ENCODE results near the gene OTOP3. TPM values are rescaled to one million over a fixed set of nuclear protein-coding genes. Genes with fewer than 3 reads are reported as not detected.

The OTOP3 gene
- total RNA-seq, 2 donors from 2014 or later = 0.66 to 2.3 TPM

DNA sequence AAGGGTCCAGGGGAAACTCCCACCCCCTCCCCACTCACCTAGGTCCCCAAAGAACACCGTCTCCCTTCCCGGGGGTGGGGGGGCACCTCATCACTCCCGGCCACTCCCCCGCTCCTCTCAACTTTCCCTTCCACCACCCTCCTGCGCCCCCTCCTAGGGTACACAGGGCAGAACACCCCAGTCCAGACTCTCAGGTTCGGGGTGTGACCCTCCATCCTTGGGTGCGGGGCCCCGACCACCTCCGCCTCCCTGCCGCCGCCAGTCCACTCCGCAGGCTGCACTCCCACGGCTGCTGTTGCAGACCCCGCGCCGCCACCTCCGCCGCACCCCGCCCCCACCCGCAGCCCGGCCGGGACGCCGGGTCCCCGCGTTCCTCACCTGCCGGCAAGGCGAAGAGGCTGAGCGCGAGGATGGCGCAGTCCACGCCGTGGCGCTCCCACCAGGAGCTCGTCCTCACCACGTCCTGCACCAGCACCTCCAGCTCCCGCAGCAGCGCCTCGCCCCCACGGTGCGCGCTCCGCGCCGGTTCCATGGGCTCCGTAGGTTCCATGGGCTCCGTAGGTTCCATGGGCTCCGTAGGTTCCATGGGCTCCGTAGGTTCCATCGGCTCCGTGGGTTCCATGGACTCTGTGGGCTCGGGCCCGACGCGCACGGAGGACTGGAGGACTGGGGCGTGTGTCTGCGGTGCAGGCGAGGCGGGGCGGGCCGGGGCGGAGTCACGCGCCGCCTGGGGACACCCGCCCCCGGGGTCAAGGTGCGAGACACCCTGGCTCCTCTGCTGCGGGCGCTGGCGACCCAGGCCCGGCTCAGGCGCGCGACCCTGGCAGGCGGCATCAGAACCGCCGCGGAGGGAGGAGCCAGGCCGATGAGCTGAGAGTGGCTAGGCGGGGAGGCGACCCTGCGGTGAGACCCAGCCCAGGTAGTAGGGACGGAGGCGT is 42.5 kb upstream of the OTOP3 start, which contains the start of gene FADS6:
Gene FADS6 (minus strand): TSS at position 660 of the 938 bp plus-strand sequence. CDS start 38 bp downstream, at position 622.
- Histone ChIP-seq H3K4me1 (peaks cover 18% of the 10 kb centered on the region), H3K4me3 (no peak within 1 kb of the TSS), H3K36me3 (replicated peaks in 1 of 2; ENCODE audit: insufficient read depth in 1 of 2, low read depth in 2 of 2) (no peaks in the 10 kb centered on the region), H3K27ac (no peak within 1 kb of the TSS), H3K27me3 (no peaks in the 10 kb centered on the region), H3K9me3 (no peaks in the 10 kb centered on the region)
- DNase-seq = peak in 1 of 4 donors; percentile 19
- TF ChIP-seq, protein P1, sequence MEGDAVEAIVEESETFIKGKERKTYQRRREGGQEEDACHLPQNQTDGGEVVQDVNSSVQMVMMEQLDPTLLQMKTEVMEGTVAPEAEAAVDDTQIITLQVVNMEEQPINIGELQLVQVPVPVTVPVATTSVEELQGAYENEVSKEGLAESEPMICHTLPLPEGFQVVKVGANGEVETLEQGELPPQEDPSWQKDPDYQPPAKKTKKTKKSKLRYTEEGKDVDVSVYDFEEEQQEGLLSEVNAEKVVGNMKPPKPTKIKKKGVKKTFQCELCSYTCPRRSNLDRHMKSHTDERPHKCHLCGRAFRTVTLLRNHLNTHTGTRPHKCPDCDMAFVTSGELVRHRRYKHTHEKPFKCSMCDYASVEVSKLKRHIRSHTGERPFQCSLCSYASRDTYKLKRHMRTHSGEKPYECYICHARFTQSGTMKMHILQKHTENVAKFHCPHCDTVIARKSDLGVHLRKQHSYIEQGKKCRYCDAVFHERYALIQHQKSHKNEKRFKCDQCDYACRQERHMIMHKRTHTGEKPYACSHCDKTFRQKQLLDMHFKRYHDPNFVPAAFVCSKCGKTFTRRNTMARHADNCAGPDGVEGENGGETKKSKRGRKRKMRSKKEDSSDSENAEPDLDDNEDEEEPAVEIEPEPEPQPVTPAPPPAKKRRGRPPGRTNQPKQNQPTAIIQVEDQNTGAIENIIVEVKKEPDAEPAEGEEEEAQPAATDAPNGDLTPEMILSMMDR (IDR thresholded peaks at IDR 0.05) = no peak
- no peak for TF ChIP-seq POLR2A (IDR thresholded peaks at IDR 0.05)
- intact Hi-C loops (cut with DNase I) = no loop called here
- ATAC-seq = peak; percentile 41
- 3 to 17% methylated on average over 12 to 85 of the region's 86 CpGs for WGBS, 2 donors

DNA sequence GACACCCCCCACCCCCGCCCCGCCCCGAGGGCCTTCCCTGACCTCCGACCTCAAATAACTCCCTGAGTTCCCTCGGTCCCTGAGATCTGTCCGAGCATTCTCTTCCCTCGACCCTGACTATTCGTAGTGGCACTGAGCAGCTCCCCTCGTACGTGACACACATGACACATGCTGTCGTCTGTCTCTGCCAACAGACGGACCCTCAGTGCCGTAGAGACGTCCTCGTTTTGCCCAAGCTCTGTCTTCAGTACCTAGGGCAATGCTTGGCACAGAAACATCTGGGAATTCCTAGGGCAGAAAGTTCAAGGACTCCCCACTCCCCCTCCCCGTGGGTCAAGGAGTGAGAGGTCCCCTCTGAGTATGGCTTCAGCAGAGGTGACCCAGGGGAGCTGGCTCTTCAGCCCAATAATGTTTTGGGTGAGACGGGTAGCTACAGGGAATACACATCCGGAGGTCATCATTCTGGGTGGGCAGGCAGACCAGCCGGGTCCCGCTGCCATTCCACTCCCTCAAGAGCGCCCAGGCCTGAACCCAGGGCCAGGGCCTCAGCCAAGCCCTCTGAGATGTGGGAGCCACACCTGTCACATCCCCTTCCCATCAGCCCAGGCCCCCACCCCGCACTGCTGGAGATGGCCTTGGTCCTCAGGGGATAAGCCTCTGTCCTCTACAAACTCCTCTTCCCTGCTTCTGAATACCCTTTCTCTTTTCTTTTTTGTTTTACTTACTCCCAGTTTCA is 41.6 kb upstream of the OTOP3 start:
- ATAC-seq = no peak

DNA sequence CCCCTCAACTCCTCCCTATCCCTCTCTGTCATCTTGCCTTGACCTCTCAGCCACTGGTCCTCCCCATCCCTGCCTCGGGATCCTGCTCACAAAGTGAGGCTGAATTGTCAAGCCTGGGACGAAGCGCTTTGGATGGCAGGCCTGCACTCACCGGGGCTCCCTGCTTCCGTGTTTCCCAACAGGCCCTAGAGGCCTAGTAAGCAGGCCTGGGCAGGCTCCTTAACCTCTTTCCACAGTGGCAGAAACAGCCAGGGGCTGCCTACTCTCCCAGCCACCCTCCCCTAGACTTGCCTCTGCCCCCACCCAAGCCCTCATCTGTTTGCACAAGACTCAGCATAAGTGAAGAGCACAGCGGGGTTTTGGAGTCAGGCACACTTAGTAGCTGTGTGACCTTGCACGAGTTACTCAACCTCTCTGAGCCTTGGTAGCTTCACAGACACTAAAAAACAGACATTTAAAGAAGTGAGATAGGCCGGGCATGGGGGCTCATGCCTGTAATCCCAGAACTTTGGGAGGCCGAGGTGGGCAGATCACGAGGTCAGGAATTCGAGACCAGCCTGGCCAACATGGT is 37.2 kb upstream of the OTOP3 start:
- TF ChIP-seq, protein P1 (IDR thresholded peaks at IDR 0.05) = no peak
- no peak for TF ChIP-seq POLR2A (IDR thresholded peaks at IDR 0.05)
- 72 to 79% methylated on average over 6 to 11 of the region's 11 CpGs for WGBS, 2 donors
- DNase-seq (no peak), ATAC-seq (no peak)
- H3K36me3 ChIP-seq (replicated peaks in 1 of 2; ENCODE audit: insufficient read depth in 1 of 2, low read depth in 2 of 2) = no peaks in the 10 kb centered on the region
- H3K4me1 ChIP-seq = peaks cover 5% of the 10 kb centered on the region
- H3K27ac ChIP-seq = no peak overlapping the region
- no peaks in the 10 kb centered on the region for H3K27me3 ChIP-seq
- intact Hi-C loops (cut with DNase I) = no loop called here
- H3K4me3 ChIP-seq = no peak overlapping the region
- H3K9me3 ChIP-seq = no peaks in the 10 kb centered on the region

More for the DNA sequence above, 41.6 kb upstream of the OTOP3 start:
- WGBS, 2 donors = 32 to 37% methylated on average over 19 to 22 of the region's 22 CpGs
- Histone ChIP-seq H3K36me3 (replicated peaks in 1 of 2; ENCODE audit: insufficient read depth in 1 of 2, low read depth in 2 of 2) (no peaks in the 10 kb centered on the region), H3K27ac (no peak overlapping the region), H3K4me1 (peaks cover 18% of the 10 kb centered on the region), H3K27me3 (no peaks in the 10 kb centered on the region), H3K4me3 (no peak overlapping the region), H3K9me3 (no peaks in the 10 kb centered on the region)
- no peak for TF ChIP-seq POLR2A (IDR thresholded peaks at IDR 0.05)
- TF ChIP-seq, protein P1 (IDR thresholded peaks at IDR 0.05) = no peak
- intact Hi-C loops (cut with DNase I) = no loop called here
- no peak for DNase-seq

- H3K9me3 ChIP-seq = no peaks in the 10 kb centered on the region
- no peak for DNase-seq
- TF ChIP-seq, protein P1 (IDR thresholded peaks at IDR 0.05) = no peak
- no peak for TF ChIP-seq POLR2A (IDR thresholded peaks at IDR 0.05)
- no peak for ATAC-seq
- H3K27me3 ChIP-seq = no peaks in the 10 kb centered on the region
- no peak overlapping the region for H3K4me3 ChIP-seq
- no peak overlapping the region for H3K27ac ChIP-seq
- H3K4me1 ChIP-seq = no peaks in the 10 kb centered on the region
- no peaks in the 10 kb centered on the region for H3K36me3 ChIP-seq (replicated peaks in 1 of 2; ENCODE audit: insufficient read depth in 1 of 2, low read depth in 2 of 2)
- intact Hi-C loops (cut with DNase I) = no loop called here
- WGBS, 2 donors = 79 to 82% methylated on average over 8 of the region's 8 CpGs
Measured at GRCh38 chr17:74900208-74900607, 35.5 kb upstream of the OTOP3 start.

Measured in body of pancreas (tissue), 4 donors.